ENCODE results near the gene KCNJ6.

GRCh38 chr21:37815893-37816292, 100.4 kb downstream of the KCNJ6 start:
- TF ChIP-seq HDGF (IDR thresholded peaks at IDR 0.05; ENCODE audit: borderline replicate concordance) (no peak), FOXM1 (IDR thresholded peaks at IDR 0.05; ENCODE audit: borderline replicate concordance) (no peak), CTBP1 (IDR thresholded peaks at IDR 0.05; ENCODE audit: borderline replicate concordance) (no peak), FOXA1 (IDR thresholded peaks at IDR 0.05) (no peak)

Measured in HEK293T (cell line).